Stimulated activated CD4-positive, alpha-beta T cell treated with anti-CD3 and anti-CD28 coated beads, Interleukin-4, amount 100 ng/mL, for 24 hours (primary cell): ENCODE data around the gene NELFA.

Experiments
- DNase-seq: peaks from one replicate; pipeline ENCODE4 v3.0.0-alpha.2; 2020

NELFA gene

GRCh38 chr4:1961563-1961962 lies 47.2 kb downstream of the NELFA start:
- DNase-seq = no peak

GRCh38 chr4:1961038-1961437 lies 47.7 kb downstream of the NELFA start:
- no peak for DNase-seq

GRCh38 chr4:1960170-1960825 lies 48.5 kb downstream of the NELFA start:
- DNase-seq = no peak

GRCh38 chr4:1959104-1959384 lies 49.7 kb downstream of the NELFA start:
- no peak for DNase-seq

- DNase-seq = no peak
These were observed 50.3 kb downstream of the NELFA start for GRCh38 chr4:1958276-1959103.

GRCh38 chr4:1956631-1957030 lies 52.1 kb downstream of the NELFA start:
- no peak for DNase-seq

GRCh38 chr4:1953335-1953734 lies 55.4 kb downstream of the NELFA start:
- DNase-seq = no peak

- DNase-seq = no peak
These were observed 56.1 kb downstream of the NELFA start for GRCh38 chr4:1952719-1953118.

- no peak for DNase-seq
These were observed 56.6 kb downstream of the NELFA start for GRCh38 chr4:1952058-1952700.

GRCh38 chr4:1950369-1950768 lies 58.4 kb downstream of the NELFA start:
- DNase-seq = no peak

GRCh38 chr4:1948892-1949436 lies 59.8 kb downstream of the NELFA start:
- no peak for DNase-seq

- DNase-seq = no peak
These were observed 60.5 kb downstream of the NELFA start for GRCh38 chr4:1948232-1948631.

GRCh38 chr4:1945912-1946311 lies 62.9 kb downstream of the NELFA start:
- DNase-seq = no peak

GRCh38 chr4:1945124-1945895 lies 63.5 kb downstream of the NELFA start:
- DNase-seq = no peak

- DNase-seq = no peak
These were observed 64.8 kb downstream of the NELFA start for GRCh38 chr4:1943928-1944327.

- DNase-seq = no peak
These were observed 68.2 kb downstream of the NELFA start for GRCh38 chr4:1940566-1940965.

GRCh38 chr4:1939664-1940509 lies 68.9 kb downstream of the NELFA start:
- no peak for DNase-seq

GRCh38 chr4:1938027-1938426 lies 70.7 kb downstream of the NELFA start:
- no peak for DNase-seq

GRCh38 chr4:1937550-1937949 lies 71.2 kb downstream of the NELFA start:
- no peak for DNase-seq

- DNase-seq = no peak
These were observed 75.1 kb downstream of the NELFA start for GRCh38 chr4:1933700-1934099.

GRCh38 chr4:1932736-1933135 lies 76.0 kb downstream of the NELFA start:
- no peak for DNase-seq
